GM18907 (cell line): Measurements from ENCODE around the gene UCKL1.
"Not testable (repeated sequence)": the region's sequence is repeated elsewhere in the genome, so short reads cannot be mapped to it uniquely, and the experiment has no call there.

Experiments
- ATAC-seq: cut with Tn5 transposase; IDR thresholded peaks from one replicate; pipeline ENCODE4 v1.9.1; 2021; ENCODE audit warnings: mild to moderate bottlenecking, moderate library complexity; ENCODE audit not compliant: unreplicated experiment

UCKL1 gene

GRCh38 chr20:63929071-63929470, 27.1 kb downstream of the UCKL1 start:
- ATAC-seq, result no peak

GRCh38 chr20:63926298-63926697, 29.9 kb downstream of the UCKL1 start:
- ATAC-seq, result no peak

GRCh38 chr20:63924241-63924640, 32.0 kb downstream of the UCKL1 start:
- no peak for ATAC-seq

GRCh38 chr20:63923651-63924050, 32.6 kb downstream of the UCKL1 start:
- ATAC-seq, result no peak

GRCh38 chr20:63920226-63920625, 36.0 kb downstream of the UCKL1 start:
- no peak for ATAC-seq

GRCh38 chr20:63919130-63919529, 37.1 kb downstream of the UCKL1 start:
- ATAC-seq, result no peak

GRCh38 chr20:63917811-63918210, 38.4 kb downstream of the UCKL1 start:
- no peak for ATAC-seq

- not testable (repeated sequence) for ATAC-seq
These were observed 39.8 kb downstream of the UCKL1 start for GRCh38 chr20:63916371-63916939.

GRCh38 chr20:63915471-63915870, 40.7 kb downstream of the UCKL1 start:
- no peak for ATAC-seq

GRCh38 chr20:63913768-63914167, 42.4 kb downstream of the UCKL1 start:
- ATAC-seq, result no peak

- ATAC-seq, result no peak
These were observed 45.0 kb downstream of the UCKL1 start for GRCh38 chr20:63911176-63911575.

- ATAC-seq, result no peak
These were observed 48.1 kb downstream of the UCKL1 start for GRCh38 chr20:63908008-63908682.

- ATAC-seq, result no peak
These were observed 52.2 kb downstream of the UCKL1 start for GRCh38 chr20:63903796-63904561.

- ATAC-seq, result no peak
These were observed 55.8 kb downstream of the UCKL1 start for GRCh38 chr20:63900413-63900812.

- ATAC-seq, result no peak
These were observed 57.2 kb downstream of the UCKL1 start for GRCh38 chr20:63898882-63899558.

- no peak for ATAC-seq
These were observed 58.1 kb downstream of the UCKL1 start for GRCh38 chr20:63897978-63898561.

GRCh38 chr20:63896264-63897105, 59.7 kb downstream of the UCKL1 start:
- no peak for ATAC-seq

- no peak for ATAC-seq
These were observed 60.3 kb downstream of the UCKL1 start for GRCh38 chr20:63895952-63896263.

GRCh38 chr20:63895202-63895951, 60.8 kb downstream of the UCKL1 start:
- peak; percentile 14 for ATAC-seq
